ENCODE measurements around the gene CHRM2. TPM values are rescaled to one million over a fixed set of nuclear protein-coding genes. Genes with fewer than 3 reads are reported as not detected.

Gene CHRM2
- total and polyA plus RNA-seq, 2 of the 4 experiments (the other 2 are of a cell fraction), result 79.3 to 184 TPM

DNA sequence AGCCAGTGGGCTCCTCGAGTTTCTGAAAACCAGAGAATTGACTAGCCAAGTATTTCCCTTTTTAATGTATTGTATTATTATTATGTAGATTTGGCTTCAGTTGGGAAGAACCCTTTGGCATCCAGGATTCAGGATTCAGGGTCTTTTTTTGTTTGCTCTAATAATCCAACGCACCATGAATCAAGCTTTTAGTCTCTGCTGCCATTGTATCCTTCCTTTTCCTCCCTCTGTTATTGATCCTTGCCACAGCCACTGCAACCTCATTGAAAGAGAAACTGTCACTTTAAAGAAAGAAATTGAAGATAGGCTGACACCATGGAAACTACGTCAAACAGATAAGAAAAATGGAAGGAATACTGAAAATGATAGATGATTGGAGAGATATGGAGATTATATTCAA, 150.0 kb downstream of the CHRM2 start:
- Histone ChIP-seq H3K56ac (ENCODE audit: extremely low read depth, insufficient read depth, low read length) (no peak overlapping the region), H3K4me2 (ENCODE audit: low read depth, low read length) (no peak overlapping the region), H3K36me3 (ENCODE audit: control insufficient read depth, insufficient read depth, low read length) (peaks cover 24% of the 10 kb centered on the region), H3K9me3 (ENCODE audit: control insufficient read depth, insufficient read depth, low read length) (no peaks in the 10 kb centered on the region), H3K23ac (ENCODE audit: low read depth, low read length) (0 out of 2 replicates have a peak overlapping the region, but pooled peaks have one; percentile 26), H2BK20ac (ENCODE audit: low read depth, low read length) (peak overlapping the region; percentile 65; the same call in 1 of the 2 replicates), H3K9me1 (ENCODE audit: insufficient read depth, low read length) (peaks cover 5% of the 10 kb centered on the region; the same call in 1 of the 2 replicates), H3K27ac (ENCODE audit: insufficient read depth, low read length) (no peak overlapping the region), H3K14ac (replicated peaks; ENCODE audit: low read depth, low read length) (0 out of 2 replicates have a peak overlapping the region, but pooled peaks have one; percentile 44), H3K4me1 (ENCODE audit: control insufficient read depth, insufficient read depth, low read length) (peaks cover 10% of the 10 kb centered on the region), H3K27me3 (ENCODE audit: control insufficient read depth, insufficient read depth, low read length) (no peaks in the 10 kb centered on the region), H2BK5ac (ENCODE audit: low read depth, low read length, poor library complexity, severe bottlenecking) (peak overlapping the region; percentile 68), H3K18ac (ENCODE audit: low read depth, low read length) (peak overlapping the region; percentile 85), H3K79me1 (ENCODE audit: low read depth in 1 of 2, low read length in 2 of 2) (peaks cover 46 to 54% of the 10 kb centered on the region in 2 experiments), H2AK9ac (replicated peaks; ENCODE audit: low read depth, low read length, poor library complexity) (no peak overlapping the region), H3K9ac (ENCODE audit: low read depth, low read length) (no peak overlapping the region), H3K4me3 (ENCODE audit: insufficient read depth, low read depth, low read length) (no peak overlapping the region), H4K8ac (ENCODE audit: low read depth in 2 of 2, low read length in 2 of 2) (peak overlapping the region in 1 of 2 experiments; percentile 63; a peak in 1 of 4 replicates), H2BK15ac (ENCODE audit: low read depth, low read length) (no peak overlapping the region; the same call in 2 of the 3 replicates), H4K5ac (ENCODE audit: low read depth, low read length) (peak overlapping the region; percentile 85; the same call in 1 of the 2 replicates), H2AK5ac (ENCODE audit: low read depth, low read length) (no peak overlapping the region), H4K20me1 (ENCODE audit: insufficient read depth, low read length) (no peaks in the 10 kb centered on the region), H2AFZ (replicated peaks; ENCODE audit: low read length, poor library complexity) (no peak overlapping the region), H2BK120ac (ENCODE audit: low read depth, low read length) (peak overlapping the region; percentile 62), H4K91ac (ENCODE audit: insufficient read depth, low read depth, low read length) (peak overlapping the region; percentile 75), H3K4ac (ENCODE audit: low read depth, low read length) (peak overlapping the region; percentile 58)
- ChIA-PET CTCF (no interaction called here), POLR2A (ENCODE audit: unreplicated experiment) (no interaction called here)
- DNase-seq, result no peak
- no CpG with 5 or more reads among the region's 3 CpGs for WGBS, 2 experiments (ENCODE audit: extremely low coverage in 2 of 2, insufficient read length in 1 of 2)
- dilution Hi-C loops (cut with HindIII; ENCODE audit: low sequenced_read_pairs, unreplicated experiment) (no loop called here), intact Hi-C loops (cut with micrococcal nuclease) (no loop called here), in situ Hi-C loops (cut with MboI; ENCODE audit: low sequenced_read_pairs) (no loop called here)
- TF ChIP-seq, protein P1, sequence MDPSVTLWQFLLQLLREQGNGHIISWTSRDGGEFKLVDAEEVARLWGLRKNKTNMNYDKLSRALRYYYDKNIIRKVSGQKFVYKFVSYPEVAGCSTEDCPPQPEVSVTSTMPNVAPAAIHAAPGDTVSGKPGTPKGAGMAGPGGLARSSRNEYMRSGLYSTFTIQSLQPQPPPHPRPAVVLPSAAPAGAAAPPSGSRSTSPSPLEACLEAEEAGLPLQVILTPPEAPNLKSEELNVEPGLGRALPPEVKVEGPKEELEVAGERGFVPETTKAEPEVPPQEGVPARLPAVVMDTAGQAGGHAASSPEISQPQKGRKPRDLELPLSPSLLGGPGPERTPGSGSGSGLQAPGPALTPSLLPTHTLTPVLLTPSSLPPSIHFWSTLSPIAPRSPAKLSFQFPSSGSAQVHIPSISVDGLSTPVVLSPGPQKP (IDR thresholded peaks at IDR 0.05; ENCODE audit: borderline replicate concordance, low read depth, low read length), result no peak
- TF ChIP-seq MAZ (IDR thresholded peaks at IDR 0.05; ENCODE audit: borderline replicate concordance, low read depth, low read length) (no peak), RAD21 (IDR thresholded peaks at IDR 0.05; ENCODE audit: low read length) (no peak), MAFK (IDR thresholded peaks at IDR 0.05; ENCODE audit: low read depth, low read length) (no peak), RCOR1 (IDR thresholded peaks at IDR 0.05; ENCODE audit: insufficient replicate concordance, low read length) (no peak), CEBPB (IDR thresholded peaks at IDR 0.05; ENCODE audit: low read depth, low read length) (no peak)
- no TSS peak for BruUV-seq (replicated peaks)
- ATAC-seq (ENCODE audit: low read depth), result no peak
